Mesenteric fat pad (tissue), 1 donor: ENCODE results near the gene DRC3. TPM values are rescaled to one million over a fixed set of nuclear protein-coding genes. Genes with fewer than 3 reads are reported as not detected.

ENCODE experiments used
- DNase-seq: peaks from one replicate; pipeline ENCODE4 v3.0.0-alpha.2; 2020; ENCODE audit warnings: low spot score
- total RNA-seq: library from RNA; stranded (reverse); fragmentation: NEBNext Ultra II Directional; extraction: Animal tissue kit (Norgen Biotek cat#: 25700); gene quantifications from one replicate; pipeline ENCODE4 v1.2.1, GENCODE V29; 2021
- donor health status: DM: yes; HTN: yes; CAD: no.

The DRC3 gene
- total RNA-seq, 1 donor from 2014 or later = 0.32 TPM

DNA sequence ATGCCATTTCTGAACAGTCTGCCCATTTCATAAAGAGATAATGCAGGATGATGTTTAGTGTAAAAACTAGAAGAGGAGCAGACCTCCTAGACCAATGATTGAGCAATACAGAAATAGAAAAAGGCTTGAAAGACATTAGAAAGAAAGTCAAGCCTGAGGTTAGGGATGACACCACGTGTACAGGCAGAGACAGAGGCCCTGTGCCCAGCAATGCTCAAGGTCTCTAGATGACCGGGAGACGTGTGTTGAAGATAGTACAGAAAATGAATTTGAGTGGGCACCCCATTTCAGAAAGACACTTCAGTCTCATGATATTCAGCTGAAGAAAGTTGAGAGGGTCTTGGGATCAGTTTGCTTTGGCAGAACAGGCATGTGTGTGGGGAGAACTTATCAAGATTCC, 71.9 kb downstream of the DRC3 start:
- no peak for DNase-seq

DNA sequence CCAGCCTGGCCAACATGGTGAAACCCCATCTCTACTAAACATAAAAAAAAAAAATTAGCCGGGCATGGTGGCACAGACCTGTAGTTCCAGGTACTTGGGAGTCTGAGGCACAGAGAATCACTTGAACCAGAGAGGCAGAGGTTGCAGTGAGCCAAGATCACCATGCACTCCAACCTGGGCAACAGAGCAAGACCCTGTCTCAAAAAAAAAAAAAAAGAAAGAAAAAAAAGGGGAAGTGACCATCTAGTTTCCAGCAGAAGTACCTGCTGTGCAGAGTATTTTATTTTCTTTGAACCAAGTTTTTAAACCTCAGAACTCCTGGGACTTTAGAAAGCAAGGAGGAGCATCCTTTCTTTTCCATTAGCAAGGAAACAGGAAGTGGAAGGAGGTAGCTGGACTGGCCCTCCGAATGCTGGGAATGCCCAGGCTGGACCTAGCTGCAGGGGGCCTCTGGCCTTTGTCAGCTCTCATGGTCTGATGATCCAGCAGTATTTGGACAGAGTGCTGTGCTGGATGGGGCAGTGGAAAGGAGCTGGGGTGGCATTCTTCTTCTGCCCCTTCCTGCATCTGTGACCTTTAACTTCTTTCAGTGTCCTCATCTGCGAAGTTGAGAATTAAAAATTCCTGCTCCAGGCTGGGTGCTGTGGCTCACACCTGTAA, 73.2 kb downstream of the DRC3 start:
- DNase-seq = no peak

- DNase-seq = no peak
Observed at GRCh38 chr17:18055597-18055996, 82.9 kb downstream of the DRC3 start.

DNA sequence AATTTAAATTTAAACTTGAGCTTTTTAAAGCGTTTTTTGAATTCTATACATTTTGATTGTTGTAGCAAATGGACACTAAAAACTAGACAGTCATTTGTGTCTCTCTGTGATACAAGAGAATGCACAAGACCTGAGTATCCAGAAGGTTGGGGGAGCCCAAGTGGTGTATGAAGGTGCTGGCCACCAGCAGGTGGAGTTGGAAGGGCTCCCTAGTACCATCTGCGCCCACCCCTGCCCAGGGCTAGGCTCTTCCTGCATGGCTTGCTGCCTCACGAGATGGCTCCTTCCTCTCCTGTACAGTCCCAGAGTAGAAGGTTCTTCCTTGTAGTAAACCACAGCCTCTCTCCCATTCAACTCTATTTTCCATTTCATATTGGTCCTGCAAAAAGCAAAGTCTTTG, 83.6 kb downstream of the DRC3 start:
- no peak for DNase-seq

GRCh38 chr17:18059283-18059682, 86.6 kb downstream of the DRC3 start:
- no peak for DNase-seq

GRCh38 chr17:18064053-18064452, 91.4 kb downstream of the DRC3 start:
- no peak for DNase-seq

DNA sequence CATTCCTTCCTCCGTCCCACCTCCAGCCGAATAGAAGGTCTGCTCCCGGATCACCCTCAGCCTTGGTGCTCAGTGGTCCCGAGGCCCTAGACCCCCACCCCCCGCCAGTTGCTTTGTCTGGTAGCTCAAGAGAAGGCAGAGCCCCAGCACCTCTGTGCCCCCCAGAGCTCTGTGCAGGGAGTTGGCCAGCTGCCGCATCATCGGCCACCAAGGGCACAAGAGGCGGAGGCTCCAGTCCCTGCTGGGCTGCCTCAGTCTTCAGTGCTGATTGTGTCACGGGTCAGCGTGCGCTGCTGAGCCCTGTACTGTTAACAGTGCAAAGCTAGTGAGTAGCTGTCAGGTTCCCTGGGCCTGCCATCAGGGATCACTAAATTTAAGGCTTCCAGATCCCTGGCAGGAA, 92.9 kb downstream of the DRC3 start:
- no peak for DNase-seq

Other genes starting within 250 kb of the DRC3 start
- 39.9 TPM for gene SREBF1, start 135.9 kb upstream of the DRC3 start, total RNA-seq
- 43.7 TPM for gene TOM1L2, start 462 bp upstream of the DRC3 start, total RNA-seq
- 20.8 TPM for gene ATPAF2, start 66.3 kb downstream of the DRC3 start, total RNA-seq
- 17.4 TPM for gene GID4, start 66.5 kb downstream of the DRC3 start, total RNA-seq
- 36.3 TPM for gene DRG2, start 115.1 kb downstream of the DRC3 start, total RNA-seq
- 0.71 TPM for gene MYO15A, start 135.9 kb downstream of the DRC3 start, total RNA-seq
- 86.9 TPM for gene ALKBH5, start 211.0 kb downstream of the DRC3 start, total RNA-seq